GM21723 (cell line): ENCODE measurements around the gene BPIFB2.

Experiments
- ATAC-seq: cut with Tn5 transposase; IDR thresholded peaks from one replicate; pipeline ENCODE4 v1.9.1; 2021; ENCODE audit warnings: mild to moderate bottlenecking, moderate library complexity; ENCODE audit not compliant: unreplicated experiment

Gene BPIFB2

GRCh38 chr20:33067806-33068205 lies 60.3 kb downstream of the BPIFB2 start:
- no peak for ATAC-seq

- no peak for ATAC-seq
These were observed 60.9 kb downstream of the BPIFB2 start for GRCh38 chr20:33068251-33068939.

- no peak for ATAC-seq
These were observed 62.2 kb downstream of the BPIFB2 start for GRCh38 chr20:33069673-33070072.

- ATAC-seq: no peak
These were observed 62.9 kb downstream of the BPIFB2 start for GRCh38 chr20:33070111-33071053.

GRCh38 chr20:33071198-33071597 lies 63.7 kb downstream of the BPIFB2 start:
- ATAC-seq: no peak

- no peak for ATAC-seq
These were observed 64.9 kb downstream of the BPIFB2 start for GRCh38 chr20:33072362-33072761.

- ATAC-seq: no peak
These were observed 65.3 kb downstream of the BPIFB2 start for GRCh38 chr20:33072813-33073212.
